GM12873 (cell line): ENCODE measurements around the gene MUC2.

Experiments used
- TF ChIP-seq, protein P1 (sequence below): IDR thresholded peaks from 2 replicates; pipeline ENCODE4 v1.5.1; 2012; ENCODE audit warnings: low read depth, mild to moderate bottlenecking, moderate library complexity, low read length, control low read depth; ENCODE audit not compliant: insufficient read depth; ENCODE audit errors: missing control alignments

Gene MUC2

DNA sequence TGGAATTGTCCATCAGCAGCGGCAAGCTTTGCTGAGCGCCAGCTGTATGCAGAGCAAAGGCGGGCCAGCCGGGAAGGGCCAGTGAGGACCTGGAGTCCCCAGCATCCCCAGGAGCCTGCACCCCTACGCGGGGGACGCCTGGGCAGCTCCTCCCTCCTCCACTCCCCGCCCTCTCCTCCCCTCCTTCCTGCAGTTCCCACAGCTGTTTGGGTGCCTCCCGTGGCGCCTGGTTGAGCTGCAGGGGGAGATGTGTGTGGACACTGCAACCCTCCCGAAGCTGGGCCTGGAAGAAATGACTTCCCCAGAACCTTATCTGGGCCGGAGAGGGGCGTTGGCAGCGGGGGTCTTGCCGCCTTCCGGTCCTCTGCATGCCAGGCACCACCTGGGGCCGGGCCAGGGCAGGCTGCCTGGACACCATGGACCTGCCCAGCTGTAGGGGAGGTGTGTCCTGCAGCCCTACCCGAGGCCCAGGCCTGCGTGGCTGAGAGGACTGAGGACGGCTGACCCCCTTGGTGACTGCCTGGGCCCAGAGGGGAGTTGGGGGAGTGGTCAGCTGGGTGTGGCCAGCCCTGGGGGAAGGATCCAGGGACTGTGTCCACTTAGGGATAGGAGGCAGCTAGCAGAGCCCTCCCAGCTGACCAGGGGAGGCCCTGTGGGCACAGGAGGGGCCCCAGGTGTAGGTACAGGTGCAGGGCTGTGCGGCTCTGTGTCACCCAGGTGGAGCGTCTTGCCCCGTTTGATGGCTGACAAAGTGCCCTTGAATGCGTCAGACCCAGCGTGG lies 21.4 kb upstream of the MUC2 start:
- TF ChIP-seq, protein P1, sequence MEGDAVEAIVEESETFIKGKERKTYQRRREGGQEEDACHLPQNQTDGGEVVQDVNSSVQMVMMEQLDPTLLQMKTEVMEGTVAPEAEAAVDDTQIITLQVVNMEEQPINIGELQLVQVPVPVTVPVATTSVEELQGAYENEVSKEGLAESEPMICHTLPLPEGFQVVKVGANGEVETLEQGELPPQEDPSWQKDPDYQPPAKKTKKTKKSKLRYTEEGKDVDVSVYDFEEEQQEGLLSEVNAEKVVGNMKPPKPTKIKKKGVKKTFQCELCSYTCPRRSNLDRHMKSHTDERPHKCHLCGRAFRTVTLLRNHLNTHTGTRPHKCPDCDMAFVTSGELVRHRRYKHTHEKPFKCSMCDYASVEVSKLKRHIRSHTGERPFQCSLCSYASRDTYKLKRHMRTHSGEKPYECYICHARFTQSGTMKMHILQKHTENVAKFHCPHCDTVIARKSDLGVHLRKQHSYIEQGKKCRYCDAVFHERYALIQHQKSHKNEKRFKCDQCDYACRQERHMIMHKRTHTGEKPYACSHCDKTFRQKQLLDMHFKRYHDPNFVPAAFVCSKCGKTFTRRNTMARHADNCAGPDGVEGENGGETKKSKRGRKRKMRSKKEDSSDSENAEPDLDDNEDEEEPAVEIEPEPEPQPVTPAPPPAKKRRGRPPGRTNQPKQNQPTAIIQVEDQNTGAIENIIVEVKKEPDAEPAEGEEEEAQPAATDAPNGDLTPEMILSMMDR, result no peak

DNA sequence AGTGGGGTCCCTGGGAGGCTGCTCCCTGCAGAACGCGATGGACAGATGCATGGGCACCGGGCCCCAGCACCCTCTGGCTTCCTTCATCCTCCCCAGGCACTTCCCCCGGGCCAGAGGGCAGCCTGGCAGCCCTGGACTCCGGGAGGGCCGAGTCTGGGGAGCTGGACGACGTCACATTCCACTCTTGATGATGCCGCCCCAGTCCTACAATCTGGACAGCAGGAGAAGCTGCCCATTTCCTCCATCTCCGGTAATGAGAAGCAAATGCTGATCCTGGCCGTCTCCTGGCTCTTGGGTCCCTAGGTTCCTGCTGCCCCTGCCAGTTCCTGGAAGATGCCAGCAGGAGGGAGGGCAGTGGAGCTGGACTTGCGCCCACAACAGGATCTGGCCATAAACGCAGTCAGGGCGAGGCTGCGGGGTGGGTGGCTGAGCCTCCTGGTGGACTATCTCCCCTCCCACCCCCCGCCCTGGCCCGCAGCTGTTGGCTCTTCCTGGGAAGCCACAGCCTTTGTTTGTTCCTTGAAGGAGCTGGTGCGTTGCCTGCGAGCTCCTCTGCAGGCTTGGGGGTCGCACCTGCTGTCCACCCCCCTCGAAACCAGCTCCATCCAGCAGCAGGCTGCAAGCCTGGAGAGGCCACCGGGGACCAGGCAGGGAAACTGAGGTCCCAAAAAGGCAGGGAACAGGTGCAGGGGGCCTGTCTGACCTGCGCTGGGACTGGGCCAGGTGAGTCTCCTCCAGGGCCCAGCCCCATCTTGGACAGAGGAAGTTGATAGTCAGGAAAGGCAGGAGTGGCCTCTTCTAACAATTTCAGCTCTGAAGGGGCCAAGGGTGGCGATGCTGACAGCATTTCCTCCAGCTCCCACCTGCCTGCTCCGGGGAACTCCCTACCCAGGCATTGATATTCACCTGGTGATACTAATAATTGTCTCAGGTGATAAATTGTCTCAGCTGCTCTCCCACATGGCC lies 20.2 kb upstream of the MUC2 start:
- TF ChIP-seq, protein P1, result no peak

DNA sequence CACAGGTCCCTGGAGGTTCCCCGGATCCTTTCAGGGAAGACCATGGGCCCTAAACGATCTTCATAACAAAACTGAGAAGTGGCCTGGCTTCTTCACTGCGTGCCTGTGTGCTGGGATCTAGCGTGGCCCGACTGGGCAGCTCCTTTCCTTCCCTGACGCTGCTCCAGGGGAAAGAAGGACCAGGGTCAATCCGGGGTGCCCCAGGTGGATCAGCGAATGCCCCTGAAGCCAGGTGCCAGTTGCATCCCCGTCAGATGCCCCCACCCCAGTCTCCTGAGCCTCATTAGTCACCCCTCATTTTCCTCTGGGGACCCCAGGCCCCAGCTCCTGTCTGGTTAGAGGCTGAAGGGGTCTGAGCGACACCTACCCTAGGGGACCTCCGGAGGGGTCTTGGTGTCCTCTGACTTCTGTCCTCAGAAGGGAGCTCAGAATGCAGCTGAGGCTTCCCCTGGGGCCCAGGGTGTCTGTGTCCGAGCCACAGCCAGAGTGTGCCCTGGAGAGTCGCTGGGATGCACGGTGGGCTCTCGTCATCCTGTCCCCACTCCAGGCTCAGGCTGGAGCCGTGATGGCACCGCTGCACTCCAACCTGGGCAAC lies 19.5 kb upstream of the MUC2 start:
- TF ChIP-seq, protein P1, result no peak

DNA sequence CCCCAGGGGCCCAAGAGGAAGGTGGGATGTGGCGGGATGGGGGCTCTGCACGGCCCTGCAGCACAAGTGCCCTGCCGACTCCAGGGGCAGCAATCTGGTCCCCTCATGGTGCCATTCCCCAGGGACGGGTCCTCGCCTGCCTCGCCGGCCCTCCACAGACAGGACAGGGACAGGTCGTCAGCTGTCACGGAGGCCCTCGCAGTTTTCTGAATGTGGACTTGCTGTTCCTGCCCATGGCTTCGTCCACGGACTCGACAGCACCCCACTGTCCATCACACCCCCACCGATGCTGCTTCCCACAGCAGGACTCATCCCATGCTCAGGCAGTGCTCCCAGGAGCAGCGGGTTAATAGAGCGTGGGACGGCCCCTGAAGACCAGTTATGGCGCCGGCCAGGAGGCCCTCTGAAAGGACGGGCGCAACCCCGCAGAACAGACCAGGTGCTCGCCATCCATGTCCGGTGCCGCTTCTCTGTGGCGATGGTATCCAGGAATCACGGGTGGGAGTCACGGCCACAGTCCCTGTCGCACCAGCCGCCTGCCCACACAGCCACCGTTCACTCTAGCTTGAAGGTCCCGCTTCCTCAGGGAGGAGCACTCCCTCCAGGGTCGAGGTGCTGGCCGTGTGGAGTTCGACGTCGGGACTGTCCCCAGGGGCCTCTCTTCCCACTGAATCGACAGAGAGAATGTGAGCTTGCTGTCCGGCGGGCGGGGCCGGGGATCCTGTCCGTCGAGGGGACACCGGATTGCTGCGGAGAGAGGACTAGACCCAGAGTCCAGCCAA lies 18.5 kb upstream of the MUC2 start:
- TF ChIP-seq, protein P1, result no peak

DNA sequence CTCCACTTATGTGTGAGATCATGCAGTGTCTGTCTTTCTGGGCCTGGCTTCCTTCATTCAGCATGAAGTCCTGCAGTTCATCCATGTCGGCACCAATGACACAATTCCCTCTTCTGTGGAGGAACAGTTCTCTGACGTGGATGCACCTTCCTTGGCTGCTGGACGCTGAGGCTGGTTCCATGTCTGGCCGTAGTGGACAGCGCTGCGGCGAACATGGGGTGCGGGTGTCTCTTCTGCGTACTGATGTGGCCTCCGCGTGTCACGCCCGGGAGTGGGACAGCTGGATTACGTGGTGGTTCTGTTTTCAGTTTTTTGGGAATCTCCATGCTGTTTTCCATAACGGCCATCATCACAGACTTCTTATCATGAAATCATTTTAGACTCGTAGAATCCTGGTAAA lies 16.9 kb upstream of the MUC2 start:
- TF ChIP-seq, protein P1, result no peak

DNA sequence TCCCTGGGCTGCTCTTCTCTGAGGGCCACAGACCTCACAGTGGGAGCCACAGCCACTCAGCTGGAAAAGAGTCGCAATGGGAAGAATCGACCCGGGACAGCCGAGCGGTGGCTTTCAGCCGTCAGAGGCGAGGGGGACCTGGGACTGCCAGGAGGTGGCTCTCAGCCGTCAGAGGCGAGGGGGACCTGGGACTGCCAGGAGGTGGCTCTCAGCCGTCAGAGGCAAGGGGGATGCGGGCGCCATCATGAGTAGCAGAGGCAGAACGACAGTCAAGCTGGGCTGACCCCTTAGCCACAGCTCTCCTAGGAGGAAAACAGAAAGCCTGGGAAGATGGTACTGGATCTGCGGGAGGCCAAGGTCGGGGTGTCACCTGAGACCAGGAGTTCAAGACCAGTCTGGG lies 14.9 kb upstream of the MUC2 start:
- TF ChIP-seq, protein P1, result no peak
